ENCODE data around the gene CHST11. TPM values are rescaled to one million over a fixed set of nuclear protein-coding genes. Genes with fewer than 3 reads are reported as not detected.

CHST11 gene
- total and polyA plus RNA-seq, 2 donors = 4.7 to 10.0 TPM

DNA sequence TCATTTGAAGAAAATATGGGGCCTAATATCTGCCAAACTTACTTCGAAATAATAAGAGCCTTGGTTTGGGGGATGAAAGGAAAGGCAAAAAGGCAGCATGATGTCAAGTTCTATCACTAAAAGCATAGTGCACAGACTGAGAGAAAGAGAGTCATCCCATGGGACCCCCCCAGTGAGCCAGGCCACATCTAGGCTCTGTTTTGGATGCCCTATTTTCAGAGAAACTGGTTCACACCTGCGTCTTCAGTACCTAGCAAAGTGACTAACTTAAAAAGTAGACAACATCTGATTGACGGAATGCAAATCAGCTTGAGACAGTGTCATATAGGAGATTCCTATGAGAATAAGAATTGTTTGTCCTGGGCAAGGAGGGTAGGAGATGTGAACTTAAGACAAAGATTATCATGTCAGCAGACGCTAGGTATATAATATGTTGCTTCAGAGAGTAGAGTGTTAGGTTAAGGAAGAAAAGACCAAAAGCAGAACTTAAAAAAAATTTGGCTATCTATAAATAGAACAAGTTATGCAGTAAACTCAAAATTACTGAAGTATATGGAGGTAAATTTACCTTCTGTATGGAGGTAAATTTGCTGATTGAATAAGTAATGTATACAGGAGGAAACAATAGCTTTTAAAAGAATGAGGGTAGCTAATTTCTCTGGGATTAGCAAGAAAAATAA, 353.1 kb downstream of the CHST11 start:
- Histone ChIP-seq H3K4me3 (ENCODE audit: low read depth, low read length) (no peak overlapping the region), H3K36me3 (ENCODE audit: insufficient read depth) (no peaks in the 10 kb centered on the region), H3K27ac (ENCODE audit: low read depth) (no peak overlapping the region), H3K4me1 (ENCODE audit: insufficient read depth) (no peaks in the 10 kb centered on the region)
- 73% methylated on average over 4 of the region's 4 CpGs for WGBS
- DNase-seq (ENCODE audit: extremely low spot score) = no peak

Small RNAs within 50 kb of the gene (small RNA-seq; reads per million reads assigned to genes)
- gene MIR3922 = not detected

Other genes starting within 250 kb of the CHST11 start
- 69.4 TPM for gene TXNRD1, start 241.2 kb upstream of the CHST11 start, total RNA-seq
- 267 TPM for gene TXNRD1, start 241.2 kb upstream of the CHST11 start, polyA plus RNA-seq
- 7.7 TPM for gene EID3, start 153.2 kb upstream of the CHST11 start, total RNA-seq
- 2.2 TPM for gene EID3, start 153.2 kb upstream of the CHST11 start, polyA plus RNA-seq